ENCODE results near the gene ZNF385A. TPM values are rescaled to one million over a fixed set of nuclear protein-coding genes. Genes with fewer than 3 reads are reported as not detected.

ZNF385A gene
- total and polyA plus RNA-seq, 2 of the 13 experiments (the other 11 are each of a cell fraction or from before 2014, with no cell fraction given) = 0.44 to 0.67 TPM

DNA sequence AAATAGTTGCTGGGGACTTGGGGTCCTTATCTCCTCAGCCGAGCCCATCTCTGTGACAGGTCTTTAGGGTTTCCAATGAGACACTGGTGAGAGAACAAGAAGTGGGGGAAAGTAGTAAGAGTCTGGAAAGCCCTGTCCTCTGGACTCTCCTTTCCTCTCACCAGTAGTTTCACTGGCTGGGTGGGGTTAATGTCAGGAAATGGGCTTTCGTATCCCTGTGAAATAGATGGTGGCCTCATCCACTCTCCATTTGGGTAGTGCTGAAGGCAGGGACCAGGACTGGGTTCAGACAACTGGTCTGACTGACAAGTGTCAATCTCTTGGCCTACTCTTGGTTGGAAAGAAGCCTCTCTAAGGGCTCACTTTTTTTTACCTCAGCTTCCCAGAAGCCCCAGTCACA lies 7.5 kb downstream of the ZNF385A start:
- no peak for ATAC-seq
- BruUV-seq (replicated peaks) = no TSS peak

More for the DNA sequence above, 7.5 kb downstream of the ZNF385A start:
- Histone ChIP-seq H2AFZ (ENCODE audit: low read length) (no peak overlapping the region), H3K27me3 (ENCODE audit: control insufficient read depth in 1 of 2, insufficient read depth in 2 of 2, low read length in 2 of 2) (peaks cover 0 to 14% of the 10 kb centered on the region in 2 experiments; a peak in 1 of 5 replicates), H3K4me1 (ENCODE audit: insufficient read depth, low read length) (peaks cover 23% of the 10 kb centered on the region), H3K79me2 (ENCODE audit: insufficient read depth, low read length) (no peaks in the 10 kb centered on the region), H3K9me3 (ENCODE audit: low read length) (no peaks in the 10 kb centered on the region), H4K20me1 (ENCODE audit: insufficient read depth, low read length) (no peaks in the 10 kb centered on the region), H3K27ac (ENCODE audit: extremely low read length, insufficient read depth, low read length) (no peak overlapping the region), H3K9ac (ENCODE audit: insufficient read depth, low read depth, low read length) (no peak overlapping the region), H3K4me3 (replicated peaks in 1 of 3; ENCODE audit: insufficient read depth in 1 of 3, low read depth in 2 of 3, low read length in 3 of 3) (no peak overlapping the region), H3K36me3 (replicated peaks in 1 of 2; ENCODE audit: control insufficient read depth in 1 of 2, insufficient read depth in 2 of 2, low read length in 2 of 2) (no peaks in the 10 kb centered on the region), H3K4me2 (ENCODE audit: low read depth, low read length) (no peak overlapping the region)
- intact Hi-C loops (cut with micrococcal nuclease; ENCODE audit: unreplicated experiment) = no loop called here
- FAIRE-seq (no peak), DNase-seq (ENCODE audit: low spot score) (no peak)
- TF ChIP-seq KLF16 (CRISPR knock-in tag; IDR thresholded peaks at IDR 0.05) (no peak), ZNF614 (CRISPR knock-in tag; IDR thresholded peaks at IDR 0.05; ENCODE audit: borderline replicate concordance) (no peak), NCOA5 (CRISPR knock-in tag; IDR thresholded peaks at IDR 0.05) (no peak), HBP1 (CRISPR knock-in tag; IDR thresholded peaks at IDR 0.05; ENCODE audit: low read depth) (no peak), THAP8 (CRISPR knock-in tag; IDR thresholded peaks at IDR 0.05; ENCODE audit: borderline replicate concordance) (no peak), RBM39 (IDR thresholded peaks at IDR 0.05; ENCODE audit: low read depth, low read length, poor library complexity, severe bottlenecking) (no peak)
- TF ChIP-seq, protein P1, sequence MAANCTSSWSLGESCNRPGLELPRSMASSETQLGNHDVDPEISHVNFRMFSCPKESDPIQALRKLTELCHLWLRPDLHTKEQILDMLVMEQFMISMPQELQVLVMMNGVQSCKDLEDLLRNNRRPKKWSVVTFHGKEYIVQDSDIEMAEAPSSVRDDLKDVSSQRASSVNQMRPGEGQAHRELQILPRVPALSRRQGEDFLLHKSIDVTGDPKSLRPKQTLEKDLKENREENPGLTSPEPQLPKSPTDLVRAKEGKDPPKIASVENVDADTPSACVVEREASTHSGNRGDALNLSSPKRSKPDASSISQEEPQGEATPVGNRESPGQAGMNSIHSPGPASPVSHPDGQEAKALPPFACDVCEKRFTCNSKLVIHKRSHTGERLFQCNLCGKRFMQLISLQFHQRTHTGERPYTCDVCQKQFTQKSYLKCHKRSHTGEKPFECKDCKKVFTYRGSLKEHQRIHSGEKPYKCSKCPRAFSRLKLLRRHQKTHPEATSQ (CRISPR knock-in tag; IDR thresholded peaks at IDR 0.05; ENCODE audit: borderline replicate concordance) = no peak
- ChIA-PET POLR2A (no interaction called here), CTCF (ENCODE audit: low intra/inter-chr PET ratio, low total read pairs) (no interaction called here)
- in situ Hi-C loops (cut with HindIII; ENCODE audit: extremely low pct_ligation_motif_present, low pct_unique_long_range_greater_than_20kb) = loop anchor here (10.0 kb wide), 1 partner anchor 382 kb away; no protein-coding TSS in a partner anchor
- 98% methylated on average over 2 of the region's 2 CpGs for WGBS (ENCODE audit: low lambda C conversion rate)

All from HepG2 (cell line).